ENCODE data around the gene PIK3R2. TPM values are rescaled to one million over a fixed set of nuclear protein-coding genes. Genes with fewer than 3 reads are reported as not detected.
"Not testable (repeated sequence)": the region's sequence is repeated elsewhere in the genome, so short reads cannot be mapped to it uniquely, and the experiment has no call there.

PIK3R2 gene
- total RNA-seq, 2 experiments from 2014 or later: 11.4 to 12.9 TPM

DNA sequence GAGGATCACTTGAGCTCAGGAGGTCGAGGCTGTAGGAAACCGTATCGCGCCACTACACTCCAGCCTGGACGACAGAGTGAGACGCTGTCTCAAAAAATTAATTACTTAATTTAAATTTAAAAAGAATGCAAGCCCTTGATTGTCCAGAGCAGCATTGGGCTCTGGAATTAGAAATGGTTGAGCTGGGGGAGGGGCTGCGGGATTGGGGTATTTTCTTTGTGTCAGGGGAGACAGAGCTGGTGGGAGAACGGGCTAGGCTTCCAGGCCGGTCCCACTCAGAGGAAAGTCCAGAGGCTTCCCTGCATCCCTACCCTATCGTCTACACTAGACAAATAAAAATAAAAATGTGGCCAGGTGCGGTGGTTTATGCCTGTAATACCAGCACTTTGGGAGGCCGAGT lies 53.1 kb downstream of the PIK3R2 start:
- H3K9me3 Mint-ChIP-seq: no peaks in the 10 kb centered on the region
- H3K4me1 Mint-ChIP-seq: peaks cover 11% of the 10 kb centered on the region
- peaks cover 10% of the 10 kb centered on the region for H3K36me3 Mint-ChIP-seq
- DNase-seq (no peak), ATAC-seq (ENCODE audit: low read depth) (no peak)
- H3K4me3 Mint-ChIP-seq: no peak overlapping the region
- H3K27ac Mint-ChIP-seq: no peak overlapping the region
- peaks cover 13% of the 10 kb centered on the region for H3K27me3 Mint-ChIP-seq
- POLR2A ChIA-PET: interaction anchor here (4.0 kb wide), 1 partner anchor 74 kb away, joined by 42 read pairs; the partner anchor contains the start of gene JUND

DNA sequence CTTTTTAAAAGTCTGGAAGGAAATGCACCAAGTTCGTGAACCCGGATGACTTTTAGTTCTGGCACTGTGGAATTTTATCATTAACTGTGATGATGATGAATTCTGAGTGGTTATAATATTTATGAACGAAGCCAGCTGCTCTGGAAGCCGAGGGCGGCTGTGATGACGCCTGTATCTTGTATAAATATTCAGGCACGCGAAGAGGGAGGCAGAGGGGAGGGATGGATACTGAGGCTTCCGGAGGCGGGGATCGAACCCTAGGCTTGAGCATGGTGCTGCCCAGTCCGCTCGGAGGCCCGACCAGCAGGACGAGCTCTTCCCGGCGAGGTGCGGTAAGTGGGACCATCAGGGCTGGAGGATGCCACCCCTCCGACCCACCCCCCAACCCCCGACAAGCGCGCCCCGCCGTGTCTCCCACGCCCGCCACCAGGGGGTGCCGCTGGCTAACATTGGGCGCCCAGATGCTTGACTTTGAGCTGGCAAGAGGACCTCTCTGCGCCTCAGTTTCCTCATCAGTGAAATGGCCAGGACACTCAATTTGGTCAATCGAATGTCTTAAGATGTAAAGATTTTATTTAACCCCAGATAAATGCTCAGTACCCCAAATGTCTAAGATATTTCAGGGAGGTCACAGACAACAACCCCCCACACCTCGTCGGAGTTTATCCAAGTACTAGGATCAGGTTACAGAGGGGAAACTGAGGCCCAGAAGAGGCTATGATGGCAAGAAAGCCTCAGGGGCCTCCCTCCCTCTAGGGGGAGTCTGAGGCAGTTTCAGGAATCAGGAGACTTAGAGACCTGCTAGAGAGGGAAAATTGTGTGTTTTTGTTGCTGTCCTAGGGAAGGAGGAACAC lies 55.4 kb downstream of the PIK3R2 start:
- Mint-ChIP-seq H3K36me3 (no peaks in the 10 kb centered on the region), H3K9me3 (no peaks in the 10 kb centered on the region), H3K4me1 (peaks cover 4% of the 10 kb centered on the region), H3K4me3 (no peak overlapping the region), H3K27me3 (peaks cover 13% of the 10 kb centered on the region), H3K27ac (no peak overlapping the region)
- DNase-seq (peak; percentile 75), ATAC-seq (ENCODE audit: low read depth) (no peak)
- POLR2A ChIA-PET: interaction anchor here (0.5 to 1.0 kb wide), 4 partner anchors 44 to 349 kb away, joined by 3 to 7 read pairs (median 4); partner anchors contain the start of gene JUND

GRCh38 chr19:18209912-18210311 lies 56.9 kb downstream of the PIK3R2 start:
- peaks cover 13% of the 10 kb centered on the region for H3K27me3 Mint-ChIP-seq
- H3K9me3 Mint-ChIP-seq; POLR2A ChIA-PET; H3K4me1 Mint-ChIP-seq; H3K4me3 Mint-ChIP-seq; H3K27ac Mint-ChIP-seq; H3K36me3 Mint-ChIP-seq; DNase-seq; ATAC-seq (ENCODE audit: low read depth): not testable (repeated sequence)

GRCh38 chr19:18211683-18212082 lies 58.7 kb downstream of the PIK3R2 start:
- DNase-seq (no peak), ATAC-seq (ENCODE audit: low read depth) (no peak)
- Mint-ChIP-seq H3K27me3 (peaks cover 12% of the 10 kb centered on the region), H3K27ac (no peak overlapping the region), H3K9me3 (no peaks in the 10 kb centered on the region), H3K36me3 (no peaks in the 10 kb centered on the region), H3K4me1 (peaks cover 6% of the 10 kb centered on the region), H3K4me3 (no peak overlapping the region)
- POLR2A ChIA-PET: no interaction called here

DNA sequence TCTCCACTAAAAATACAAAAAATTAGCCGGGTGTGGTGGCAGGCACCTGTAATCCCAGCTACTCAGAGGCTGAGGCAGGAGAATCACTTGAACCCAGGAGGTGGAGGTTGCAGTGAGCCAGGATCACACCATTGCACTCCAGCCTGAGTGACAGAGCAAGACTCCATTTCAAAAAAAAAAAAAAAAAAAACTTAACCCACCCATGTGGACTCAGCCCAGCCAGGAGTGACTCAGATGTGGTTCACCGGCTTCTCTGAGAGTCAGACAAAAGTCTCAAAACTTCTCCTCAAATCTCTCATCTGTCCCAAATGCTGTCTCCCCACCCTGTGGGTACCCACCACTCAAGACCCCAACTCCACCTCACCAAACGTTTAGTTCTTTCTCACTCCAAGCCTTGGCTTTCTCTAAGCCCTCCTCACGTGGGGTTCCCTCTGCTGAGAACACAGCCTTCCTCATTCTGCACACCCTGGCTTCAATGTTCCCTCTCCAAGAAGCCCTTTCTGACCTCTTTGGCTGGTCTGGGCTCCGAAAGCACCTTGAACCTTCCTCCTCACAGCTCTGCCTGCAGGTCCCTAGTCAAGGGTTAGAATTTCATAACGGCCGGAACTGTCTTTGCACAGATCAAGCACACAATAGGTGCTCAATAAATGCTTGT lies 61.9 kb downstream of the PIK3R2 start:
- H3K27me3 Mint-ChIP-seq: peaks cover 5% of the 10 kb centered on the region
- POLR2A ChIA-PET: no interaction called here
- H3K4me1 Mint-ChIP-seq: peaks cover 4% of the 10 kb centered on the region
- ATAC-seq (ENCODE audit: low read depth) (peak; percentile 26), DNase-seq (no peak)
- H3K36me3 Mint-ChIP-seq: no peaks in the 10 kb centered on the region
- H3K9me3 Mint-ChIP-seq: no peaks in the 10 kb centered on the region
- H3K27ac Mint-ChIP-seq: no peak overlapping the region
- H3K4me3 Mint-ChIP-seq: no peak overlapping the region

DNA sequence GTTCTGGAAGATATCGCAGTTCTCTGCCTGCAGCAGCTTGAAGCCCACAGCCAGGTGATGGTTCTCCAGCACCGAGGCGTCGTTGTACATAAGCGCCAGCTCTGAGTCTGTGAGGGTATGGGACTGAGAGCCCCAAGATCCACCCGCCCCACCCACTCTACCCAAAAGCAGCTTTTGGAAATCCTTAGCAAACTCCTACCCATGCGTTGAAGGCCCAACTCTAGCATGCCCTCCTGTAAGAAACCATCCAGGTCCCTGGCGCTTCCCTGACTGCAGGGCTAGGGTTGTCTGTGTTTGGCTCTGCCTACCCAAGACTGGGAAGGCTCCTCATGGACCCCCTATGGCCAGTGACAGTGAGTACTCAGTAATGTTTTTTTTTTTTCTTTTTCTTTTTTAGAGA lies 63.8 kb downstream of the PIK3R2 start:
- Mint-ChIP-seq H3K4me1 (peaks cover 4% of the 10 kb centered on the region), H3K4me3 (no peak overlapping the region), H3K36me3 (no peaks in the 10 kb centered on the region), H3K9me3 (no peaks in the 10 kb centered on the region), H3K27ac (no peak overlapping the region), H3K27me3 (peaks cover 13% of the 10 kb centered on the region)
- no peak for ATAC-seq (ENCODE audit: low read depth)
- DNase-seq: no peak
- POLR2A ChIA-PET: interaction anchor here (0.8 kb wide), 1 partner anchor 125 kb away, joined by 3 read pairs; no protein-coding TSS in a partner anchor

- DNase-seq: no peak
Observed at GRCh38 chr19:18218159-18218558, 65.2 kb downstream of the PIK3R2 start.

GRCh38 chr19:18218600-18218999 lies 65.6 kb downstream of the PIK3R2 start:
- POLR2A ChIA-PET: no interaction called here
- Mint-ChIP-seq H3K4me1 (peaks cover 5% of the 10 kb centered on the region), H3K27me3 (peaks cover 21% of the 10 kb centered on the region), H3K27ac (no peak overlapping the region), H3K4me3 (no peak overlapping the region), H3K36me3 (no peaks in the 10 kb centered on the region), H3K9me3 (no peaks in the 10 kb centered on the region)
- ATAC-seq (ENCODE audit: low read depth): no peak
- DNase-seq: no peak

More at GRCh38 chr19:18218159-18218558, 65.2 kb downstream of the PIK3R2 start:
- Mint-ChIP-seq H3K4me1 (peaks cover 4% of the 10 kb centered on the region), H3K4me3 (no peak overlapping the region), H3K27ac (no peak overlapping the region), H3K36me3 (no peaks in the 10 kb centered on the region), H3K9me3 (no peaks in the 10 kb centered on the region), H3K27me3 (peaks cover 17% of the 10 kb centered on the region)
- POLR2A ChIA-PET: no interaction called here
- no peak for ATAC-seq (ENCODE audit: low read depth)

Other genes with a start within 250 kb of the PIK3R2 start
- gene CCDC124, start 220.1 kb upstream of the PIK3R2 start, total RNA-seq: 10 to 100 TPM; 54.2 to 56.4 TPM
- gene KCNN1, start 186.1 kb upstream of the PIK3R2 start, total RNA-seq: not detected
- gene ARRDC2, start 145.0 kb upstream of the PIK3R2 start, total RNA-seq: 10 to 100 TPM; 66.5 to 71.2 TPM
- gene IL12RB1, start 66.2 kb upstream of the PIK3R2 start, total RNA-seq: 10 to 100 TPM; 52.5 to 56.4 TPM
- gene MAST3, start 55.4 kb upstream of the PIK3R2 start, total RNA-seq: 10 to 100 TPM; 36.7 to 38.3 TPM
- 10 to 100 TPM; 78.8 to 80.8 TPM for gene IFI30, start 20.6 kb downstream of the PIK3R2 start, total RNA-seq
- gene MPV17L2, start 40.1 kb downstream of the PIK3R2 start, total RNA-seq: 1 to 10 TPM; 5.8 to 6.5 TPM
- gene RAB3A, start 50.9 kb downstream of the PIK3R2 start, total RNA-seq: 1 to 10 TPM; 3.0 to 6.1 TPM
- under 1 TPM in 1 of 2 experiments, not detected in 1; 0.65 TPM for gene PDE4C, start 73.3 kb downstream of the PIK3R2 start, total RNA-seq
- gene IQCN, start 121.3 kb downstream of the PIK3R2 start, total RNA-seq: 1 to 10 TPM; 5.0 to 5.2 TPM
- gene JUND, start 128.5 kb downstream of the PIK3R2 start, total RNA-seq: 100 to 1,000 TPM; 366 to 394 TPM
- gene LSM4, start 169.9 kb downstream of the PIK3R2 start, total RNA-seq: 100 to 1,000 TPM; 151 to 157 TPM
- gene PGPEP1, start 187.4 kb downstream of the PIK3R2 start, total RNA-seq: 10 to 100 TPM; 41.3 to 45.7 TPM
- under 1 TPM; 0.34 to 0.75 TPM for gene GDF15, start 233.0 kb downstream of the PIK3R2 start, total RNA-seq
- gene LRRC25, start 244.5 kb downstream of the PIK3R2 start, total RNA-seq: 1 to 10 TPM; 1.2 to 1.6 TPM